KMS-11 (cell line): ENCODE results near the gene VAC14.

Experiments
- H2AFZ ChIP-seq: fragments of 200-600 bp; sonication (generic); 2 replicates; pipeline ENCODE4 v1.6.1; 2016; ENCODE audit warnings: antibody characterized with exemption, mixed run types, low read depth
- H3K27ac ChIP-seq: fragments of 200-600 bp; sonication (generic); 2 replicates; pipeline ENCODE4 v1.6.1; 2016; ENCODE audit warnings: mild to moderate bottlenecking, mixed run types
- H3K27me3 ChIP-seq: fragments of 200-600 bp; sonication (generic); 2 replicates; pipeline ENCODE4 v1.6.1; 2017; ENCODE audit warnings: mild to moderate bottlenecking, low read depth, mixed run types, moderate library complexity; ENCODE audit not compliant: insufficient read depth
- H3K36me3 ChIP-seq: fragments of 200-600 bp; sonication (generic); 2 replicates; pipeline ENCODE4 v1.6.1; 2017; ENCODE audit warnings: mild to moderate bottlenecking, mixed run types; ENCODE audit not compliant: insufficient read depth
- H3K4me1 ChIP-seq: fragments of 200-600 bp; sonication (generic); 2 replicates; pipeline ENCODE4 v1.6.1; 2016; ENCODE audit warnings: mild to moderate bottlenecking, low read depth, mixed run types; ENCODE audit not compliant: poor library complexity, severe bottlenecking
- H3K4me2 ChIP-seq: fragments of 200-600 bp; sonication (generic); 2 replicates; pipeline ENCODE4 v1.7.0; 2016; ENCODE audit warnings: mild to moderate bottlenecking, mixed run types
- H3K4me3 ChIP-seq: fragments of 200-600 bp; sonication (generic); IDR thresholded peaks from 2 replicates; pipeline ENCODE4 v1.6.1; 2017; ENCODE audit warnings: low read depth, low read length, mixed read lengths; ENCODE audit not compliant: insufficient read depth
- H3K79me2 ChIP-seq: fragments of 200-600 bp; sonication (generic); 2 replicates; pipeline ENCODE4 v1.6.1; 2016; ENCODE audit warnings: low read depth, mixed run types; ENCODE audit not compliant: insufficient read depth
- H3K9ac ChIP-seq: fragments of 200-600 bp; sonication (generic); 2 replicates; pipeline ENCODE4 v1.6.1; 2016; ENCODE audit warnings: mild to moderate bottlenecking, mixed run types
- H4K20me1 ChIP-seq: fragments of 200-600 bp; sonication (generic); 2 replicates; pipeline ENCODE4 v1.6.1; 2016; ENCODE audit warnings: mild to moderate bottlenecking, mixed run types; ENCODE audit not compliant: insufficient read depth
- TF ChIP-seq, protein P1 (sequence below): fragments of 200-600 bp; sonication (generic); conservative IDR thresholded peaks from 2 replicates; pipeline ENCODE4 v1.6.1; 2017; ENCODE audit warnings: low read depth, mild to moderate bottlenecking, antibody characterized with exemption, low read length, moderate library complexity, mixed read lengths

Gene VAC14

DNA sequence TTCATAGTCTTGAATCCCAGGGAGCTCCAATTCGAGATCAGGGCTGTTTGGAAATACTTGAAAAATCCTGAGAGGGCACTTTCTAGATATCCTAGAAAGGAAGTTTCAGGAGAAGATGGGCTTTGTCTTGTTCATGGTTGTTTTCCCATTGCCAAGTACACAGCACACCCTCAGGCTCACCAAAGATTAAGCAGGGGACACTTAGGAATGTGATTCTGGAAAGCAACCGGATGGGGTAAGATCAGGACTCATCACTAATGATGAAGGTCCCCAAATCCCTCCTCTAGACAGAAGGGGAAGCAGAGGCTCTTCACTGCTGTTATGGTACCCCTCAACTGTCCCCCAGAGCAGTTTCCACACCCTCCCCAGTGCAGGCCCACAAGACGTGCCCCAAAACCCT lies 40.7 kb downstream of the VAC14 start:
- Histone ChIP-seq H3K79me2 (no peaks in the 10 kb centered on the region), H3K4me1 (no peaks in the 10 kb centered on the region), H2AFZ (no peak overlapping the region), H3K4me3 (no peak overlapping the region), H4K20me1 (no peaks in the 10 kb centered on the region), H3K27ac (no peak overlapping the region), H3K27me3 (no peaks in the 10 kb centered on the region), H3K4me2 (no peak overlapping the region), H3K36me3 (no peaks in the 10 kb centered on the region), H3K9ac (no peak overlapping the region)
- TF ChIP-seq, protein P1, sequence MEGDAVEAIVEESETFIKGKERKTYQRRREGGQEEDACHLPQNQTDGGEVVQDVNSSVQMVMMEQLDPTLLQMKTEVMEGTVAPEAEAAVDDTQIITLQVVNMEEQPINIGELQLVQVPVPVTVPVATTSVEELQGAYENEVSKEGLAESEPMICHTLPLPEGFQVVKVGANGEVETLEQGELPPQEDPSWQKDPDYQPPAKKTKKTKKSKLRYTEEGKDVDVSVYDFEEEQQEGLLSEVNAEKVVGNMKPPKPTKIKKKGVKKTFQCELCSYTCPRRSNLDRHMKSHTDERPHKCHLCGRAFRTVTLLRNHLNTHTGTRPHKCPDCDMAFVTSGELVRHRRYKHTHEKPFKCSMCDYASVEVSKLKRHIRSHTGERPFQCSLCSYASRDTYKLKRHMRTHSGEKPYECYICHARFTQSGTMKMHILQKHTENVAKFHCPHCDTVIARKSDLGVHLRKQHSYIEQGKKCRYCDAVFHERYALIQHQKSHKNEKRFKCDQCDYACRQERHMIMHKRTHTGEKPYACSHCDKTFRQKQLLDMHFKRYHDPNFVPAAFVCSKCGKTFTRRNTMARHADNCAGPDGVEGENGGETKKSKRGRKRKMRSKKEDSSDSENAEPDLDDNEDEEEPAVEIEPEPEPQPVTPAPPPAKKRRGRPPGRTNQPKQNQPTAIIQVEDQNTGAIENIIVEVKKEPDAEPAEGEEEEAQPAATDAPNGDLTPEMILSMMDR = no peak

DNA sequence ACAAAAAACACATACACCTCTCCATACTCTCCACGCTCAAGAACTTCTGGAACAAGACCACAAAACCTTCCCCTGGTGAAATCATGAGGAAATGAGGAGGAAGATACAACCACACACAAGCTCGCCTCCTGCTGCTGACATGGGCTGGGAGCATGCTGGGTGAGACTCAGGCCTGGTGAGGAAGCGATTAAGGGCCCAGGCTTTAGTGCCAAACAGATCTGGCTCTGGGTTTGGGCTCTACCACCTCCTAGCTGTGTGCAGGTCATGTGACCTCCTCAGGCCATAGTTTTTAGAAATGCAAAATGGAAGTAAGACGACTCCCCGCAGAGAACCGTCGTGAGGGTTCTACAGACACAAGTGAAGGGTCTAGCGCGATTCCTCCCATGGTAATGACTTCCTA lies 41.3 kb downstream of the VAC14 start:
- no peaks in the 10 kb centered on the region for H3K79me2 ChIP-seq
- H4K20me1 ChIP-seq = no peaks in the 10 kb centered on the region
- TF ChIP-seq, protein P1 = no peak
- no peak overlapping the region for H3K27ac ChIP-seq
- H3K9ac ChIP-seq = no peak overlapping the region
- H3K36me3 ChIP-seq = no peaks in the 10 kb centered on the region
- H3K4me1 ChIP-seq = no peaks in the 10 kb centered on the region
- H3K4me2 ChIP-seq = no peak overlapping the region
- H2AFZ ChIP-seq = no peak overlapping the region
- no peak overlapping the region for H3K4me3 ChIP-seq
- no peaks in the 10 kb centered on the region for H3K27me3 ChIP-seq

DNA sequence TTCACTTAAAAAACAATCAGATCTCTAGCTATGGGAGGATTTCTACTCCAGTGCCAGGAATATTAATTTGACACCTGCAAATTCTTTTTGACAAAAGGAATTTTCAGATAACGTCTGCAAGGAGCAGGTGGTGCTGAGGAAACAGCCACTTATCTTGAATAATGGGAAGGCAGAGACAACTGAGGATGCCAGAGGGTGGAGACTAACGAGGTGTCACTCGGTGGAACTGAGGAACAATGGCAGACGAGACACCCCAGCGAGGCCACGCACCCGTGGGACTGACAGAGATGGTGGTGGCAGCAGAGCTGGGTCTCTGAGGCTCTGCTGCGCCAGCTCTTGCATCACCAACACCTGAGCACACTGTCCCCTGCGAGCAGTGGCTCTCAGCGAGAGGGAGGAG lies 42.2 kb downstream of the VAC14 start:
- Histone ChIP-seq H3K36me3 (no peaks in the 10 kb centered on the region), H3K27me3 (no peaks in the 10 kb centered on the region), H3K9ac (no peak overlapping the region), H3K4me2 (no peak overlapping the region), H2AFZ (no peak overlapping the region), H3K4me3 (no peak overlapping the region), H3K79me2 (no peaks in the 10 kb centered on the region), H4K20me1 (no peaks in the 10 kb centered on the region), H3K27ac (no peak overlapping the region), H3K4me1 (no peaks in the 10 kb centered on the region)
- TF ChIP-seq, protein P1 = no peak

DNA sequence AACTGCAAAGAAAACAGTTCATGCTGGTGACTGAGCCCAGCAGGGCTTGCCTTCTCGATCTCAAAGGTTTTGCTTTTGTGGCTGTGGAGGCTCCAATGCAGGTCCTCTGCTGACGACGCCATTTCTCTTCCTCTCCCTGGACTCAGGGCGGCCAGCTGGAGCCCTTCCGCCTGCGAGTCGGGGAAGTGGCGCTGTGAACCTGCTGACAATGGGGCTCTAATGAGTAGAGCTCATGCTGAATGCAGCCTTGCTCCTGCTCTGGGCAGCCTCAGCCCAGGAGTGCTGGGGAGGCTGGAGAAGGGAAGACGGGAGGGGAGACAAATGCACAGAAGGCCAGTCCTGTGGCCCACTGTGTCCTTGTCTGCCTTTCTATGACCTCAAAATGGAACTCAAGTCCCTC lies 43.8 kb downstream of the VAC14 start:
- TF ChIP-seq, protein P1 = no peak
- H4K20me1 ChIP-seq = no peaks in the 10 kb centered on the region
- no peak overlapping the region for H3K4me3 ChIP-seq
- no peaks in the 10 kb centered on the region for H3K27me3 ChIP-seq
- H3K4me2 ChIP-seq = no peak overlapping the region
- H3K4me1 ChIP-seq = no peaks in the 10 kb centered on the region
- no peak overlapping the region for H3K9ac ChIP-seq
- H2AFZ ChIP-seq = no peak overlapping the region
- no peak overlapping the region for H3K27ac ChIP-seq
- H3K36me3 ChIP-seq = no peaks in the 10 kb centered on the region
- no peaks in the 10 kb centered on the region for H3K79me2 ChIP-seq

DNA sequence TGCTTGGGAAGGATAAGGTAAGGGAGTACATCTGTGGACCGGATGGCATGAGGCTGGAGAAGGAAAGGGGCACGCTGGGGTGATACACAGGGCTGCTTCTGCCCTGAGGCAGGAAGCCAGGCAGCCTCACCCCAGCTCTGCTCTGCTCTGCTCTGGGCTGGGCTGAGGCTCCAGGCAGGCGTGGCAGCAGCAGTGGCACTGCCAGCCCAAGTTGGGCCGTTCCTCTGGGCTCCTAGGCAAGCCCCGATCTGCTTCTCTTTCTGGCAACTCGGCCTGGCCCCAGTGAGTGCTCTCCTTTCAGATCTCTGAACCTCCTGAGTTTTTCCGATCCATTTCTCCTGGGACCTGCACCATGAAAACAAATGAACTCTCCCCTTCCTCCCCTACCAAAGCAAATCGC lies 44.9 kb downstream of the VAC14 start:
- Histone ChIP-seq H3K4me3 (no peak overlapping the region), H3K4me2 (no peak overlapping the region), H3K9ac (no peak overlapping the region), H2AFZ (no peak overlapping the region), H3K27ac (no peak overlapping the region), H3K4me1 (no peaks in the 10 kb centered on the region), H3K27me3 (no peaks in the 10 kb centered on the region), H3K79me2 (no peaks in the 10 kb centered on the region), H3K36me3 (no peaks in the 10 kb centered on the region), H4K20me1 (no peaks in the 10 kb centered on the region)
- TF ChIP-seq, protein P1 = no peak
